K562 (cell line): Measurements from ENCODE around the gene AMPD3. TPM values are rescaled to one million over a fixed set of nuclear protein-coding genes. Genes with fewer than 3 reads are reported as not detected.
A peak's percentile ranks its signal among the peaks of the same experiment; 100 is the strongest.

Experiments
- ARID1B ChIP-seq: fragments of 450-650 bp; IDR thresholded peaks from 2 replicates; pipeline ENCODE4 v1.6.1; 2016; ENCODE audit warnings: antibody characterized with exemption, mild to moderate bottlenecking, inconsistent platforms
- CEBPG ChIP-seq, 3 experiments: fragments of 200-800 bp in 1 of 3; sonication (Bioruptor generic) in 1 of 3; sonication (generic) in 1 of 3; formaldehyde crosslinking in 1 of 3; IDR thresholded peaks in 2 of 3; conservative IDR thresholded peaks in 1 of 3; 2 replicates each; pipeline versions ENCODE4 v1.6.1 to v1.8.0; 2016 to 2022; ENCODE audit warnings: missing compliant biosample characterization in 2 of 3, missing genetic modification characterization in 2 of 3, mild to moderate bottlenecking in 1 of 3, missing genetic modification reagents in 1 of 3
- HDAC1 ChIP-seq, 2 experiments: fragments of 450-650 bp; IDR thresholded peaks; 2 replicates each; pipeline ENCODE4 v1.6.1; 2016 to 2017; ENCODE audit warnings: inconsistent platforms in 1 of 2, mild to moderate bottlenecking in 1 of 2, moderate library complexity in 1 of 2
- HEY1 ChIP-seq: fragments of 250-450 bp; sonication (Bioruptor Pico); IDR thresholded peaks from 2 replicates; pipeline ENCODE4 v1.5.0; 2020; ENCODE audit warnings: mild to moderate bottlenecking, moderate library complexity, borderline replicate concordance
- ILK ChIP-seq: fragments of 450-650 bp; IDR thresholded peaks from 2 replicates; pipeline ENCODE4 v1.6.1; 2016; ENCODE audit warnings: missing genetic modification characterization, low read depth, mild to moderate bottlenecking, missing compliant biosample characterization, moderate library complexity, borderline replicate concordance
- KHSRP ChIP-seq: fragments of 450-650 bp; IDR thresholded peaks from 2 replicates; pipeline ENCODE4 v1.6.1; 2017
- MCM3 ChIP-seq: fragments of 450-650 bp; IDR thresholded peaks from 2 replicates; pipeline ENCODE4 v1.6.1; 2016
- MLLT1 ChIP-seq, 2 experiments: fragments of 450-650 bp; IDR thresholded peaks; 2 replicates each; pipeline ENCODE4 v1.6.1; 2016
- NCOA6 ChIP-seq: fragments of 450-650 bp; IDR thresholded peaks from 2 replicates; pipeline ENCODE4 v1.6.1; 2017; ENCODE audit warnings: mild to moderate bottlenecking
- RBM17 ChIP-seq: fragments of 200-400 bp; formaldehyde crosslinking; IDR thresholded peaks from 2 replicates; pipeline ENCODE4 v1.6.1; 2017; ENCODE audit warnings: low read depth, mild to moderate bottlenecking, low read length, borderline replicate concordance
- RFX7 ChIP-seq: fragments of 250-450 bp; sonication (Bioruptor Pico); IDR thresholded peaks from 2 replicates; pipeline ENCODE4 v1.5.1; 2021; ENCODE audit warnings: mild to moderate bottlenecking
- RUNX1 ChIP-seq: sonication (generic); IDR thresholded peaks from 2 replicates; pipeline ENCODE4 v1.6.1; 2016; ENCODE audit warnings: antibody characterized with exemption, low read depth
- SMARCA5 ChIP-seq: fragments of 450-650 bp; IDR thresholded peaks from 2 replicates; pipeline ENCODE4 v1.6.1; 2016
- SPI1 ChIP-seq: IDR thresholded peaks from 2 replicates; pipeline ENCODE4 v1.6.1; 2011; ENCODE audit warnings: low read depth, low read length, control low read depth, borderline replicate concordance
- SRSF7 ChIP-seq: fragments of 200-400 bp; formaldehyde crosslinking; optimal IDR thresholded peaks from 2 replicates; pipeline ENCODE3; 2017; ENCODE audit warnings: mild to moderate bottlenecking, low read depth, low read length
- TEAD4 ChIP-seq, 2 experiments: sonication (generic) in 1 of 2; formaldehyde crosslinking in 1 of 2; IDR thresholded peaks; 2 replicates each; pipeline versions ENCODE4 v1.6.1 to v1.8.0; 2012 to 2022; ENCODE audit warnings: borderline replicate concordance in 1 of 2, inconsistent platforms in 1 of 2, low read length in 1 of 2, mild to moderate bottlenecking in 1 of 2, missing genetic modification reagents in 1 of 2
- ZNF175 ChIP-seq: fragments of 200-800 bp; sonication (Bioruptor generic); IDR thresholded peaks from 2 replicates; pipeline ENCODE4 v1.6.1; 2016; ENCODE audit warnings: low read depth, mild to moderate bottlenecking, missing genetic modification characterization, missing compliant biosample characterization
- ZNF778 ChIP-seq: fragments of 450-650 bp; formaldehyde crosslinking; IDR thresholded peaks from 2 replicates; pipeline ENCODE4 v1.4.0; 2020; ENCODE audit warnings: mild to moderate bottlenecking, moderate library complexity
- polyA plus RNA-seq, 8 experiments: library from polyadenylated mRNA; depleted of rRNA in 4 of 8; stranded (reverse) in 5 of 8; unstranded in 3 of 8; fragments of >200 nt; fragmentation: Nextera tagmentation in 2 of 8; fragmentation: Illumina TruSeq in 1 of 8; extraction: Ambion mirVana in 2 of 8; extraction: Trizol in 1 of 8; gene quantifications; 2 replicates each; pipeline versions ENCODE4 v1.2.1 to v1.2.3, GENCODE V29; 2011 to 2014; ENCODE audit warnings: inconsistent platforms in 1 of 8, missing spikeins in 1 of 8
- total RNA-seq, 7 experiments: library from RNA; depleted of rRNA in 6 of 7; stranded (reverse); fragments of >200 nt in 6 of 7; fragmentation: Illumina TruSeq in 2 of 7; extraction: Trizol in 2 of 7; gene quantifications; 2 replicates each; pipeline versions ENCODE4 v1.2.1 to v1.2.3, GENCODE V29; 2011 to 2021; ENCODE audit warnings: low replicate concordance in 1 of 7
- TF ChIP-seq, protein P1 (sequence below): fragments of 200-800 bp; sonication (Bioruptor generic); IDR thresholded peaks from 2 replicates; pipeline ENCODE4 v1.6.1; 2016; ENCODE audit warnings: missing genetic modification characterization, missing compliant biosample characterization
- TF ChIP-seq, protein P2 (sequence below), 2 experiments: fragments of 450-650 bp; conservative IDR thresholded peaks; 2 replicates each; pipeline ENCODE4 v1.6.1; 2017; ENCODE audit warnings: mild to moderate bottlenecking in 2 of 2, moderate library complexity in 2 of 2

The AMPD3 gene
- total and polyA plus RNA-seq, 9 of the 15 experiments (the other 6 are each of a cell fraction or from before 2014, with no cell fraction given): 4.4 to 23.6 (median 11.2) TPM

DNA sequence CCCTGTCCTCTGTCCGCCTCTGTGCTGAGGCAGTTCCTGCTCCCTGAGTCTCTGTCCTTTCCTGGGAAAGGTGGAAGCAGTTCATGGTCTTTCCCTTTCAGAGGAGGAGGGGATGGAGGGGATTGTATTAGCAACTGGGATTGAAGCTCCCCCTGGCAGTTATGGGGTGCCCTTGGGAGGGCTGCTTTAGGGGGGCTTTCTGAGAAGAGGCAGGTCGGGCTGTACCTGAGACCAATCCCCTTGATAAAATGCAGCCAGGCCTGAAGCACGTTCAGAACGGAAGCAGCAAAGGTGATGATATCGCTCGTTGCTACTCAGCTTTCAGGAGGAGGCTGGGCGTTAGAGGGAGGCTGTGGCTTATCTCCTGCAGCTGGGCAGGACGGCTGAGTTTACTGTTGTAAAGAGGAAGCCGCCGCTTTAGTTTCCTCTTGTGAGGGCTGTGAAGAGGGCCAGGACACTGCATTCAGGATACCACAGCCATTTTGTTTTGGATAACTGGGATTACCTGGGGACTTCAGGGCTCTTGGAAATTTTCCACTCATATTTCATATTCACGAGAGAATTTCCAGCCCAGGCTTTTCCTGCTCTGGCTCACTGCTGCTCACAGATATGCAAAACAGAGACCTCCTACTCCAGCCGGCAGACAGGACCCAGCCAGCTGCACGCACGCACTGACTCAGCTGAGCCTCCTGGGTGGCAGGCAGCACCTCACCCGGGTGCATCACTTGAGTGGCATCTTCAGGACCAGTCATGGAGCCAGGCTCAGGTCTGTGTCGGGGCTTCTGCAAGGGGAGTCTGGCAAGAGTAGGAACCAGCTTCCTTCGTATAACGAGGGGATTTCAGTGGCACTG lies 798 bp downstream of the AMPD3 start (continued):
- TF ChIP-seq, protein P1, sequence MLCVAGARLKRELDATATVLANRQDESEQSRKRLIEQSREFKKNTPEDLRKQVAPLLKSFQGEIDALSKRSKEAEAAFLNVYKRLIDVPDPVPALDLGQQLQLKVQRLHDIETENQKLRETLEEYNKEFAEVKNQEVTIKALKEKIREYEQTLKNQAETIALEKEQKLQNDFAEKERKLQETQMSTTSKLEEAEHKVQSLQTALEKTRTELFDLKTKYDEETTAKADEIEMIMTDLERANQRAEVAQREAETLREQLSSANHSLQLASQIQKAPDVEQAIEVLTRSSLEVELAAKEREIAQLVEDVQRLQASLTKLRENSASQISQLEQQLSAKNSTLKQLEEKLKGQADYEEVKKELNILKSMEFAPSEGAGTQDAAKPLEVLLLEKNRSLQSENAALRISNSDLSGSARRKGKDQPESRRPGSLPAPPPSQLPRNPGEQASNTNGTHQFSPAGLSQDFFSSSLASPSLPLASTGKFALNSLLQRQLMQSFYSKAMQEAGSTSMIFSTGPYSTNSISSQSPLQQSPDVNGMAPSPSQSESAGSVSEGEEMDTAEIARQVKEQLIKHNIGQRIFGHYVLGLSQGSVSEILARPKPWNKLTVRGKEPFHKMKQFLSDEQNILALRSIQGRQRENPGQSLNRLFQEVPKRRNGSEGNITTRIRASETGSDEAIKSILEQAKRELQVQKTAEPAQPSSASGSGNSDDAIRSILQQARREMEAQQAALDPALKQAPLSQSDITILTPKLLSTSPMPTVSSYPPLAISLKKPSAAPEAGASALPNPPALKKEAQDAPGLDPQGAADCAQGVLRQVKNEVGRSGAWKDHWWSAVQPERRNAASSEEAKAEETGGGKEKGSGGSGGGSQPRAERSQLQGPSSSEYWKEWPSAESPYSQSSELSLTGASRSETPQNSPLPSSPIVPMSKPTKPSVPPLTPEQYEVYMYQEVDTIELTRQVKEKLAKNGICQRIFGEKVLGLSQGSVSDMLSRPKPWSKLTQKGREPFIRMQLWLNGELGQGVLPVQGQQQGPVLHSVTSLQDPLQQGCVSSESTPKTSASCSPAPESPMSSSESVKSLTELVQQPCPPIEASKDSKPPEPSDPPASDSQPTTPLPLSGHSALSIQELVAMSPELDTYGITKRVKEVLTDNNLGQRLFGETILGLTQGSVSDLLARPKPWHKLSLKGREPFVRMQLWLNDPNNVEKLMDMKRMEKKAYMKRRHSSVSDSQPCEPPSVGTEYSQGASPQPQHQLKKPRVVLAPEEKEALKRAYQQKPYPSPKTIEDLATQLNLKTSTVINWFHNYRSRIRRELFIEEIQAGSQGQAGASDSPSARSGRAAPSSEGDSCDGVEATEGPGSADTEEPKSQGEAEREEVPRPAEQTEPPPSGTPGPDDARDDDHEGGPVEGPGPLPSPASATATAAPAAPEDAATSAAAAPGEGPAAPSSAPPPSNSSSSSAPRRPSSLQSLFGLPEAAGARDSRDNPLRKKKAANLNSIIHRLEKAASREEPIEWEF (CRISPR knock-in tag): no peak
- TF ChIP-seq HDAC1 (IDR thresholded peaks at IDR 0.05): peak in 1 of 2 experiments; percentile 40; a peak in 2 of 4 replicates
- TF ChIP-seq HEY1 (CRISPR knock-in tag): no peak
- no peak for TF ChIP-seq NCOA6
- no peak for TF ChIP-seq SMARCA5
- no peak for TF ChIP-seq MCM3
- TF ChIP-seq MLLT1 (IDR thresholded peaks at IDR 0.05): peak in 1 of 2 experiments; percentile 24; a peak in 1 of 4 replicates
- peak; percentile 95 for TF ChIP-seq SPI1
- TF ChIP-seq RUNX1: no peak
- TF ChIP-seq ZNF175 (CRISPR knock-in tag): no peak
- TF ChIP-seq ZNF778: no peak
- TF ChIP-seq CEBPG (CRISPR knock-in tag; IDR thresholded peaks at IDR 0.05): no peak
- no peak for TF ChIP-seq CEBPG (tag; conservative IDR thresholded peaks at IDR 0.05 in 1 of 2, IDR thresholded peaks at IDR 0.05 in 1 of 2)
- TF ChIP-seq ILK (tag): no peak
- no peak for TF ChIP-seq KHSRP
- peak; percentile 83 for TF ChIP-seq ARID1B
- TF ChIP-seq SRSF7: no peak
- TF ChIP-seq RBM17: no peak
- no peak for TF ChIP-seq RFX7 (CRISPR knock-in tag)
- TF ChIP-seq TEAD4 (IDR thresholded peaks at IDR 0.05; ENCODE audit: low read length): peak; percentile 75
- no peak for TF ChIP-seq TEAD4 (CRISPR knock-in tag; IDR thresholded peaks at IDR 0.05; ENCODE audit: borderline replicate concordance)
- TF ChIP-seq, protein P2, sequence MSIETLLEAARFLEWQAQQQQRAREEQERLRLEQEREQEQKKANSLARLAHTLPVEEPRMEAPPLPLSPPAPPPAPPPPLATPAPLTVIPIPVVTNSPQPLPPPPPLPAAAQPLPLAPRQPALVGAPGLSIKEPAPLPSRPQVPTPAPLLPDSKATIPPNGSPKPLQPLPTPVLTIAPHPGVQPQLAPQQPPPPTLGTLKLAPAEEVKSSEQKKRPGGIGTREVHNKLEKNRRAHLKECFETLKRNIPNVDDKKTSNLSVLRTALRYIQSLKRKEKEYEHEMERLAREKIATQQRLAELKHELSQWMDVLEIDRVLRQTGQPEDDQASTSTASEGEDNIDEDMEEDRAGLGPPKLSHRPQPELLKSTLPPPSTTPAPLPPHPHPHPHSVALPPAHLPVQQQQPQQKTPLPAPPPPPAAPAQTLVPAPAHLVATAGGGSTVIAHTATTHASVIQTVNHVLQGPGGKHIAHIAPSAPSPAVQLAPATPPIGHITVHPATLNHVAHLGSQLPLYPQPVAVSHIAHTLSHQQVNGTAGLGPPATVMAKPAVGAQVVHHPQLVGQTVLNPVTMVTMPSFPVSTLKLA (conservative IDR thresholded peaks at IDR 0.05): no peak; a peak in 1 of 4 replicates
